ENCODE data around the gene LGI4.
A peak's percentile ranks its signal among the peaks of the same experiment; 100 is the strongest.

LGI4 gene

DNA sequence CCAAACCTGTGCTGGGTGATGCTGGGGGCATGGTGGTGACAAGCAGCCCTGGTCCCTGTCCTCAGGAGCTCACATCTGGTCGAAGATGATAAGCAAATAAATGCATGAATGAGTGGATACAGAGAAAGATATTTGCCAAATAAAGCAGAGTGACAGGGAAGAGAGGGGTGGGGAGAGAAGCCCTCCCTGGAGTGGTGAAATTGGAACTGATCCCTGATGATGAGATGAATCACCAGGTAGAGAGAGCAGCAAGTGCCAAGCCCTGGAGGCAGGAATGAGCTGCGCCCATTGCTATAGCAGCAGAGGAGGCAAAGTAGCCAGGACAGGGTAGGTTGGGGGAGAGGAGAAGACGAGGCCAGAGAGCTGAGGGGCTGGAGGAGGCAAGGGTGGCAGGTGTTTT, 33.3 kb upstream of the LGI4 start:
- peak; percentile 59 for ATAC-seq
- TF ChIP-seq ESRRG (CRISPR knock-in tag; IDR thresholded peaks at IDR 0.05) (no peak), CSDC2 (CRISPR knock-in tag; IDR thresholded peaks at IDR 0.05) (no peak), SNAI2 (CRISPR knock-in tag; IDR thresholded peaks at IDR 0.05) (no peak), BACH2 (CRISPR knock-in tag; IDR thresholded peaks at IDR 0.05; ENCODE audit: borderline replicate concordance) (no peak), OSR1 (CRISPR knock-in tag; IDR thresholded peaks at IDR 0.05) (no peak), TCF4 (CRISPR knock-in tag; IDR thresholded peaks at IDR 0.05; ENCODE audit: borderline replicate concordance) (no peak), ISL1 (CRISPR knock-in tag; IDR thresholded peaks at IDR 0.05) (no peak), ZC3H10 (CRISPR knock-in tag; IDR thresholded peaks at IDR 0.05) (no peak), TOX (CRISPR knock-in tag; IDR thresholded peaks at IDR 0.05; ENCODE audit: borderline replicate concordance) (no peak), ZNF70 (CRISPR knock-in tag; IDR thresholded peaks at IDR 0.05) (no peak), ZFP30 (CRISPR knock-in tag; IDR thresholded peaks at IDR 0.05) (no peak), ZNF565 (CRISPR knock-in tag; conservative IDR thresholded peaks at IDR 0.05; ENCODE audit: low read depth) (no peak), ZFP3 (CRISPR knock-in tag; IDR thresholded peaks at IDR 0.05) (no peak), ARNTL (CRISPR knock-in tag; IDR thresholded peaks at IDR 0.05; ENCODE audit: borderline replicate concordance, low read depth) (no peak), RARB (CRISPR knock-in tag; IDR thresholded peaks at IDR 0.05) (no peak)
- TF ChIP-seq, protein P1, sequence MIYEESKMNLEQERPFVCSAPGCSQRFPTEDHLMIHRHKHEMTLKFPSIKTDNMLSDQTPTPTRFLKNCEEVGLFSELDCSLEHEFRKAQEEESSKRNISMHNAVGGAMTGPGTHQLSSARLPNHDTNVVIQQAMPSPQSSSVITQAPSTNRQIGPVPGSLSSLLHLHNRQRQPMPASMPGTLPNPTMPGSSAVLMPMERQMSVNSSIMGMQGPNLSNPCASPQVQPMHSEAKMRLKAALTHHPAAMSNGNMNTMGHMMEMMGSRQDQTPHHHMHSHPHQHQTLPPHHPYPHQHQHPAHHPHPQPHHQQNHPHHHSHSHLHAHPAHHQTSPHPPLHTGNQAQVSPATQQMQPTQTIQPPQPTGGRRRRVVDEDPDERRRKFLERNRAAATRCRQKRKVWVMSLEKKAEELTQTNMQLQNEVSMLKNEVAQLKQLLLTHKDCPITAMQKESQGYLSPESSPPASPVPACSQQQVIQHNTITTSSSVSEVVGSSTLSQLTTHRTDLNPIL (CRISPR knock-in tag; IDR thresholded peaks at IDR 0.05; ENCODE audit: low read depth) = no peak
- TF ChIP-seq, protein P2, sequence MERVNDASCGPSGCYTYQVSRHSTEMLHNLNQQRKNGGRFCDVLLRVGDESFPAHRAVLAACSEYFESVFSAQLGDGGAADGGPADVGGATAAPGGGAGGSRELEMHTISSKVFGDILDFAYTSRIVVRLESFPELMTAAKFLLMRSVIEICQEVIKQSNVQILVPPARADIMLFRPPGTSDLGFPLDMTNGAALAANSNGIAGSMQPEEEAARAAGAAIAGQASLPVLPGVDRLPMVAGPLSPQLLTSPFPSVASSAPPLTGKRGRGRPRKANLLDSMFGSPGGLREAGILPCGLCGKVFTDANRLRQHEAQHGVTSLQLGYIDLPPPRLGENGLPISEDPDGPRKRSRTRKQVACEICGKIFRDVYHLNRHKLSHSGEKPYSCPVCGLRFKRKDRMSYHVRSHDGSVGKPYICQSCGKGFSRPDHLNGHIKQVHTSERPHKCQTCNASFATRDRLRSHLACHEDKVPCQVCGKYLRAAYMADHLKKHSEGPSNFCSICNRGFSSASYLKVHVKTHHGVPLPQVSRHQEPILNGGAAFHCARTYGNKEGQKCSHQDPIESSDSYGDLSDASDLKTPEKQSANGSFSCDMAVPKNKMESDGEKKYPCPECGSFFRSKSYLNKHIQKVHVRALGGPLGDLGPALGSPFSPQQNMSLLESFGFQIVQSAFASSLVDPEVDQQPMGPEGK (CRISPR knock-in tag; IDR thresholded peaks at IDR 0.05; ENCODE audit: borderline replicate concordance) = no peak
- TF ChIP-seq, protein P3, sequence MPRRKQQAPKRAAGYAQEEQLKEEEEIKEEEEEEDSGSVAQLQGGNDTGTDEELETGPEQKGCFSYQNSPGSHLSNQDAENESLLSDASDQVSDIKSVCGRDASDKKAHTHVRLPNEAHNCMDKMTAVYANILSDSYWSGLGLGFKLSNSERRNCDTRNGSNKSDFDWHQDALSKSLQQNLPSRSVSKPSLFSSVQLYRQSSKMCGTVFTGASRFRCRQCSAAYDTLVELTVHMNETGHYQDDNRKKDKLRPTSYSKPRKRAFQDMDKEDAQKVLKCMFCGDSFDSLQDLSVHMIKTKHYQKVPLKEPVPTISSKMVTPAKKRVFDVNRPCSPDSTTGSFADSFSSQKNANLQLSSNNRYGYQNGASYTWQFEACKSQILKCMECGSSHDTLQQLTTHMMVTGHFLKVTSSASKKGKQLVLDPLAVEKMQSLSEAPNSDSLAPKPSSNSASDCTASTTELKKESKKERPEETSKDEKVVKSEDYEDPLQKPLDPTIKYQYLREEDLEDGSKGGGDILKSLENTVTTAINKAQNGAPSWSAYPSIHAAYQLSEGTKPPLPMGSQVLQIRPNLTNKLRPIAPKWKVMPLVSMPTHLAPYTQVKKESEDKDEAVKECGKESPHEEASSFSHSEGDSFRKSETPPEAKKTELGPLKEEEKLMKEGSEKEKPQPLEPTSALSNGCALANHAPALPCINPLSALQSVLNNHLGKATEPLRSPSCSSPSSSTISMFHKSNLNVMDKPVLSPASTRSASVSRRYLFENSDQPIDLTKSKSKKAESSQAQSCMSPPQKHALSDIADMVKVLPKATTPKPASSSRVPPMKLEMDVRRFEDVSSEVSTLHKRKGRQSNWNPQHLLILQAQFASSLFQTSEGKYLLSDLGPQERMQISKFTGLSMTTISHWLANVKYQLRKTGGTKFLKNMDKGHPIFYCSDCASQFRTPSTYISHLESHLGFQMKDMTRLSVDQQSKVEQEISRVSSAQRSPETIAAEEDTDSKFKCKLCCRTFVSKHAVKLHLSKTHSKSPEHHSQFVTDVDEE (CRISPR knock-in tag; IDR thresholded peaks at IDR 0.05) = no peak

DNA sequence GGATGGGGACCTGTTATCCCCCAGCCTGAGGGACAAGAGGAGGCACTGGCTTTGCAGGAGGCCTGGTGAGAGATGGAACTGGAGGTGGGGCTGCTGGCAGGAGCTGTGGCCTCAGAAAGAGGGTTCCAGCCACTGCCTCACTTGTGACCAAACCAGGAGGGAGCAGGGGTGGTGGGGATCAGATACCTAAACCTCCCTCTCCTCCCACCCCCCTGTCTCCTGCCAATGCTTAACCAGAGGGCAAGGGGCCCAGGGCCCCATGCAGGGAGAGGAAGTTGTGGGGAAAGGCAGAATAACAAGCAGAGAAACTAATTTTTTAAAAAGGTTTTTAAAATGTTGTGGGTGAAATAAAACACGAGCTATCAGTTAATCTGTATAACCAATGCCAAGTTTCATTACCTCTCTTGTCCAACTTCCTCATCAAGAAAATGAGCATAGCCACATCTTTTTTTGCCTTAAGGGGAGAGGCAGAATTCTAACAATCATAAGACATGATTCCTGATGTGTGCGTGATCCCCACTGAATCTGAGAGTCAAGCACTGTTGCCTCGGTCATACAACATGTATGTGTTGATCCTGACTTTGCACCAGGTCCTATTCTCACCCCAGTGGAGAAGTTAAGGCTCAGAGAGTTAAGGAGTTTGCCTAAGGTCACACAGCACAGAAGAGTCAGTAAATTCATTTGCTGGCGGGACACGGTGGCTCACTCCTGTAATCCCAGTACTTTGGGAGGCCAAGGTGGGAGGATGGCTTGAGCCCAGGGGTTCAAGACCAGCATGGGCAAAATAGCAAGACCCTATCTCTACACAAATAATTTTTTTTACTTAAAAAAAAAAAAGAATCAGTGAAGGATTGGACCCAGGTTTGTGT, 32.6 kb upstream of the LGI4 start:
- TF ChIP-seq, protein P4, sequence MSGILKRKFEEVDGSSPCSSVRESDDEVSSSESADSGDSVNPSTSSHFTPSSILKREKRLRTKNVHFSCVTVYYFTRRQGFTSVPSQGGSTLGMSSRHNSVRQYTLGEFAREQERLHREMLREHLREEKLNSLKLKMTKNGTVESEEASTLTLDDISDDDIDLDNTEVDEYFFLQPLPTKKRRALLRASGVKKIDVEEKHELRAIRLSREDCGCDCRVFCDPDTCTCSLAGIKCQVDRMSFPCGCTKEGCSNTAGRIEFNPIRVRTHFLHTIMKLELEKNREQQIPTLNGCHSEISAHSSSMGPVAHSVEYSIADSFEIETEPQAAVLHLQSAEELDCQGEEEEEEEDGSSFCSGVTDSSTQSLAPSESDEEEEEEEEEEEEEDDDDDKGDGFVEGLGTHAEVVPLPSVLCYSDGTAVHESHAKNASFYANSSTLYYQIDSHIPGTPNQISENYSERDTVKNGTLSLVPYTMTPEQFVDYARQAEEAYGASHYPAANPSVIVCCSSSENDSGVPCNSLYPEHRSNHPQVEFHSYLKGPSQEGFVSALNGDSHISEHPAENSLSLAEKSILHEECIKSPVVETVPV (CRISPR knock-in tag; IDR thresholded peaks at IDR 0.05) = no peak
- TF ChIP-seq RARB (CRISPR knock-in tag; IDR thresholded peaks at IDR 0.05) = no peak
- TF ChIP-seq OSR1 (CRISPR knock-in tag; IDR thresholded peaks at IDR 0.05) = no peak
- no peak for TF ChIP-seq ARNTL (CRISPR knock-in tag; IDR thresholded peaks at IDR 0.05; ENCODE audit: borderline replicate concordance, low read depth)
- ATAC-seq = no peak

DNA sequence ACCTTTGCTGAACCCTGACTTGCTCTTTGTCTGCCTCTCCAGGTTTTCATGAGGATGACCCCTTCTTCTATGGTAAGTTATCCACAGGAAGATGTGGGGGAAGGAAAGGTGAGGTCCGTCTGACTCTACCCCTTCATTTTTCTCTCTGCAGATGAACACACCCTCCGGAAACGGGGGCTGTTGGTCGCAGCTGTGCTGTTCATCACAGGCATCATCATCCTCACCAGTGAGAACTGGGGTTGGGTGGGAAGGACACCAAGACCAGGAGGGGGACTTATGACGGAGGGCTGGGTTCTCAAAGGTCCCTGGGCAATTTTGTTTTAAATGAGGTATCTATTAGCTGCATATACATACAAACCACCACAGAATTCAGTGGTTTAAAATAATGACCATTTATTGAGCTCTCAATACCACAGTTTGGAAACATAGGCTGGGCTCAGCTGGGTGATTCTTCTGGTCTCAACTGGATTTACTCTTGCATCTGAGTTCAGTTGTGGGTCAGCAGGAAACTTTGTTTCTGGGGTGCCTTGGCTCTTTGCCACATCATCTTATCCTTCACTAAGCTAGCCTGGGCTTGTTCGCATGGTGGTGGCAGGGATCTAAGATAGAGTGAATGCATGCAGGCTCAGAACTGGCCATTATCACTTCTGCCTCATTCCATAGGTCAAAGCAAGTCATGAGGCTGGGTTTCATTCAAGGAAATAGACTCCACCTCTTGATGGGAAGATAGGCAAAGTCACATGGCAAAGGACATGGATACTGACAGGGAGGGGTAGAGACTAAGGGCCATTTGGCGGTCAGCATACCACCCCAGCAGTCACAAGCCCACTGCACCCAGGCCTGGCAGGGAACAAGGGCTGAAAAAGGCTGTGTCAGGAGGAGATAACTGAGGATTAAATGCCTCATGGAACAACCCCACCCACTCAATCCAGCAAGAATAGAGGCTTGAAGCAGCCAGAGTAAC, 31.5 kb upstream of the LGI4 start:
- no peak for ATAC-seq
- TF ChIP-seq ZNF8 (CRISPR knock-in tag; IDR thresholded peaks at IDR 0.05) (no peak), SNAI2 (CRISPR knock-in tag; IDR thresholded peaks at IDR 0.05) (no peak), ZNF565 (CRISPR knock-in tag; conservative IDR thresholded peaks at IDR 0.05; ENCODE audit: low read depth) (no peak), PPARA (CRISPR knock-in tag; IDR thresholded peaks at IDR 0.05; ENCODE audit: borderline replicate concordance) (no peak), TCF4 (CRISPR knock-in tag; IDR thresholded peaks at IDR 0.05; ENCODE audit: borderline replicate concordance) (no peak), ZC3H10 (CRISPR knock-in tag; IDR thresholded peaks at IDR 0.05) (no peak), ZFP30 (CRISPR knock-in tag; IDR thresholded peaks at IDR 0.05) (no peak), GLIS3 (CRISPR knock-in tag; IDR thresholded peaks at IDR 0.05) (no peak), OSR1 (CRISPR knock-in tag; IDR thresholded peaks at IDR 0.05) (no peak), BACH2 (CRISPR knock-in tag; IDR thresholded peaks at IDR 0.05; ENCODE audit: borderline replicate concordance) (no peak), ARNTL (CRISPR knock-in tag; IDR thresholded peaks at IDR 0.05; ENCODE audit: borderline replicate concordance, low read depth) (no peak), CSDC2 (CRISPR knock-in tag; IDR thresholded peaks at IDR 0.05) (no peak)
- TF ChIP-seq, protein P1 (CRISPR knock-in tag; IDR thresholded peaks at IDR 0.05; ENCODE audit: low read depth) = no peak
- TF ChIP-seq, protein P2 (CRISPR knock-in tag; IDR thresholded peaks at IDR 0.05; ENCODE audit: borderline replicate concordance) = no peak
